Activated CD4-positive, alpha-beta T cell treated with anti-CD3 and anti-CD28 coated beads, Interleukin-10, Interleukin-2, amounts not matched to agents 100 ng/mL and 50 ng/mL, durations not matched to agents 16 hours and 8 hours (primary cell): ENCODE results near the gene DNAJC22.
"Not testable (repeated sequence)": the region's sequence is repeated elsewhere in the genome, so short reads cannot be mapped to it uniquely, and the experiment has no call there.

ENCODE experiments used
- DNase-seq: peaks from one replicate; pipeline ENCODE4 v3.0.0-alpha.2; 2020

The DNAJC22 gene

GRCh38 chr12:49375406-49375805 is 28.7 kb downstream of the DNAJC22 start:
- DNase-seq, result peak; percentile 50

- DNase-seq, result no peak
Observed at GRCh38 chr12:49377386-49377785, 30.7 kb downstream of the DNAJC22 start.

GRCh38 chr12:49380184-49380583 is 33.5 kb downstream of the DNAJC22 start:
- DNase-seq, result not testable (repeated sequence)

GRCh38 chr12:49388682-49389386 is 42.1 kb downstream of the DNAJC22 start:
- DNase-seq, result peak; percentile 69

- DNase-seq, result no peak
Observed at GRCh38 chr12:49389387-49389703, 42.7 kb downstream of the DNAJC22 start.

GRCh38 chr12:49397000-49397399 is 50.3 kb downstream of the DNAJC22 start:
- DNase-seq, result no peak

- DNase-seq, result no peak
Observed at GRCh38 chr12:49400304-49400703, 53.6 kb downstream of the DNAJC22 start.
